Gastrocnemius medialis (tissue), 4 donors: ENCODE results near the gene TBKBP1. TPM values are rescaled to one million over a fixed set of nuclear protein-coding genes. Genes with fewer than 3 reads are reported as not detected.
A peak's percentile ranks its signal among the peaks of the same experiment; 100 is the strongest.

ENCODE experiments used
- ATAC-seq, 2 donors: fragments of 150-250 bp; one replicate each; pipeline ENCODE4 v1.9.1; 2016
- DNase-seq, 2 donors: peaks; one replicate each; pipeline ENCODE4 v3.0.0-alpha.2; 2019
- H3K27ac ChIP-seq, 4 donors: fragments of 200-600 bp; sonication (generic); 1 replicate in 1 of 4; 2 replicates in 3 of 4; pipeline ENCODE4 v1.5.1; 2016 to 2018; ENCODE audit warnings: mild to moderate bottlenecking in 2 of 4, moderate library complexity in 1 of 4
- H3K27me3 ChIP-seq, 3 donors: fragments of 200-600 bp; sonication (generic) in 2 of 3; 1 replicate in 1 of 3; 2 replicates in 2 of 3; pipeline versions ENCODE4 v1.5.1 to v1.6.0; 2016 to 2019; ENCODE audit warnings: mild to moderate bottlenecking in 1 of 3, moderate library complexity in 1 of 3
- H3K36me3 ChIP-seq, 2 donors: fragments of 200-600 bp; sonication (generic) in 1 of 2; one replicate each; pipeline ENCODE4 v1.5.1; 2017 to 2018
- H3K4me1 ChIP-seq, 2 donors: fragments of 200-600 bp; sonication (generic) in 1 of 2; one replicate each; pipeline ENCODE4 v1.5.1; 2016 to 2017; ENCODE audit warnings: mild to moderate bottlenecking in 2 of 2
- H3K4me3 ChIP-seq, 4 donors: fragments of 200-600 bp; sonication (generic) in 3 of 4; 1 replicate in 1 of 4; 2 replicates in 3 of 4; pipeline ENCODE4 v1.5.1; 2016 to 2019; ENCODE audit warnings: mild to moderate bottlenecking in 2 of 4
- H3K9me3 ChIP-seq, 3 donors: fragments of 200-600 bp; sonication (generic) in 2 of 3; 1 replicate in 1 of 3; 2 replicates in 2 of 3; pipeline ENCODE4 v1.5.1; 2016 to 2019
- POLR2A ChIP-seq, 2 donors: fragments of 450-650 bp; IDR thresholded peaks; one replicate each; pipeline ENCODE4 v1.6.1; 2017; ENCODE audit warnings: antibody characterized with exemption in 2 of 2, mild to moderate bottlenecking in 2 of 2, moderate library complexity in 2 of 2
- in situ Hi-C, 4 donors: fragments of 200-750 bp; cut with MboI; loops; one replicate each; pipeline versions ENCODE4 v1.15.0 to v1.8.0; 2017; ENCODE audit warnings: low sequenced_read_pairs in 4 of 4
- intact Hi-C: fragments of 100-400 bp; cut with DNase I; formaldehyde crosslinking; loops from one replicate; pipeline ENCODE4 v1.15.1; 2023; ENCODE audit warnings: low total_unique reads
- total RNA-seq, 4 donors: library from RNA; depleted of rRNA; stranded (reverse); fragments of >200 nt; gene quantifications; one replicate each; pipeline versions ENCODE4 v1.1.0 to v1.2.3, GENCODE V29; 2016
- TF ChIP-seq, protein P1 (sequence below), 5 experiments: fragments of 450-650 bp in 3 of 5; fragments of 200-600 bp in 2 of 5; sonication (generic) in 2 of 5; IDR thresholded peaks in 4 of 5; conservative IDR thresholded peaks in 1 of 5; 1 replicate in 4 of 5; 2 replicates in 1 of 5; pipeline ENCODE4 v1.5.1; 2016 to 2019; ENCODE audit warnings: antibody characterized with exemption in 5 of 5, mild to moderate bottlenecking in 3 of 5, moderate library complexity in 3 of 5

TBKBP1 gene
- total RNA-seq, 4 donors from 2014 or later, result 15.9 to 28.0 (median 23.0) TPM

- Histone ChIP-seq H3K27ac (no peak overlapping the region), H3K36me3 (no peaks in the 10 kb centered on the region), H3K27me3 (peaks cover 30 to 46% (median 41%) of the 10 kb centered on the region in 3 donors), H3K4me1 (no peaks in the 10 kb centered on the region), H3K4me3 (no peak overlapping the region), H3K9me3 (no peaks in the 10 kb centered on the region)
- DNase-seq (no peak), ATAC-seq (no peak)
- in situ Hi-C loops, result no loop called here
- TF ChIP-seq POLR2A (IDR thresholded peaks at IDR 0.05), result no peak
- TF ChIP-seq, protein P1, sequence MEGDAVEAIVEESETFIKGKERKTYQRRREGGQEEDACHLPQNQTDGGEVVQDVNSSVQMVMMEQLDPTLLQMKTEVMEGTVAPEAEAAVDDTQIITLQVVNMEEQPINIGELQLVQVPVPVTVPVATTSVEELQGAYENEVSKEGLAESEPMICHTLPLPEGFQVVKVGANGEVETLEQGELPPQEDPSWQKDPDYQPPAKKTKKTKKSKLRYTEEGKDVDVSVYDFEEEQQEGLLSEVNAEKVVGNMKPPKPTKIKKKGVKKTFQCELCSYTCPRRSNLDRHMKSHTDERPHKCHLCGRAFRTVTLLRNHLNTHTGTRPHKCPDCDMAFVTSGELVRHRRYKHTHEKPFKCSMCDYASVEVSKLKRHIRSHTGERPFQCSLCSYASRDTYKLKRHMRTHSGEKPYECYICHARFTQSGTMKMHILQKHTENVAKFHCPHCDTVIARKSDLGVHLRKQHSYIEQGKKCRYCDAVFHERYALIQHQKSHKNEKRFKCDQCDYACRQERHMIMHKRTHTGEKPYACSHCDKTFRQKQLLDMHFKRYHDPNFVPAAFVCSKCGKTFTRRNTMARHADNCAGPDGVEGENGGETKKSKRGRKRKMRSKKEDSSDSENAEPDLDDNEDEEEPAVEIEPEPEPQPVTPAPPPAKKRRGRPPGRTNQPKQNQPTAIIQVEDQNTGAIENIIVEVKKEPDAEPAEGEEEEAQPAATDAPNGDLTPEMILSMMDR (IDR thresholded peaks at IDR 0.05 in 4 of 5, conservative IDR thresholded peaks at IDR 0.05 in 1 of 5), result no peak
- intact Hi-C loops, result no loop called here
Measured at GRCh38 chr17:47726796-47727703, 33.1 kb downstream of the TBKBP1 start.

DNA sequence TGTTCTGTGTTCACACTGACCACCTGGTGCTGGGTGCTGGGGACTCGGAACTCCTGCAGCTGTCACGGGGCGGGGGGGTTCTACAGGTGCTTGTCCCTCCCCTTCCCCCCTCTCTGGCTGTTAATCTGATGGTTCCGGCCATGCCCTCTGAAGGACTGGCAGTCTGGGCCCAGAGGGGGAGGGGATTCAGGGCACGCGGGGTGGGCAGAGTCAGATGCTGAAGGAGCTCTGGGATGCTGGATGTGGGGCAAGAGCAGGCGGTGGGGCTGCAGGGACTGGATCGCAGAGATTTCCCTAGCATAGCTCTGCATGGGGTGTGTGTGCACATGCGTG is 33.7 kb downstream of the TBKBP1 start:
- Histone ChIP-seq H3K36me3 (no peaks in the 10 kb centered on the region), H3K9me3 (no peaks in the 10 kb centered on the region), H3K4me1 (no peaks in the 10 kb centered on the region), H3K27me3 (peaks cover 30 to 48% (median 41%) of the 10 kb centered on the region in 3 donors), H3K27ac (no peak overlapping the region), H3K4me3 (no peak overlapping the region)
- DNase-seq (no peak), ATAC-seq (no peak)
- intact Hi-C loops (no loop called here), in situ Hi-C loops (no loop called here)
- TF ChIP-seq POLR2A (IDR thresholded peaks at IDR 0.05), result no peak

GRCh38 chr17:47728214-47728877 is 34.4 kb downstream of the TBKBP1 start:
- no peaks in the 10 kb centered on the region for H3K4me1 ChIP-seq
- TF ChIP-seq, protein P1 (IDR thresholded peaks at IDR 0.05 in 4 of 5, conservative IDR thresholded peaks at IDR 0.05 in 1 of 5), result no peak
- TF ChIP-seq POLR2A (IDR thresholded peaks at IDR 0.05), result no peak
- in situ Hi-C loops, result no loop called here
- intact Hi-C loops, result no loop called here
- no peak for ATAC-seq
- H3K9me3 ChIP-seq, result no peaks in the 10 kb centered on the region
- peak in 1 of 2 donors; percentile 1 for DNase-seq
- no peak overlapping the region for H3K27ac ChIP-seq
- peaks cover 32 to 48% (median 46%) of the 10 kb centered on the region in 3 donors for H3K27me3 ChIP-seq
- no peak overlapping the region for H3K4me3 ChIP-seq
- H3K36me3 ChIP-seq, result no peaks in the 10 kb centered on the region

DNA sequence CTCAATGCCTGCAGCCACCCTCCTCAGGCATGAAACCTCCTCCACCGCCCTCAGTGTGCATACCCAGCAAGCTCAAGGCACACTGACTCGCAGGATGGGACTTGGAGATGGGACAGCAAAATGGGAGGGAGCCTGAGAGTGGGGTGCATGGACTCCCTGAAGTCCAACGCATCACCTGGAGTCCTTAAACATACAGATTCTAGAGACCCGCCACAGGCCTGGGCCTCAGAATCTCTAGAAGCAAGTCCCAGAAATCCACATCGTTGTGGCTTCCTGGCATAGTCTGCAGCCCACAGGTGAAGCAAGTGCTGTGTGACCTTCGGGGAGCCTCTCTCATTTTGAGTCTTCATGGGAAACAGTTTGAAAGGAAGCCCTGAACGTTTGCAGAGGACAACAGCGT is 35.5 kb downstream of the TBKBP1 start:
- Histone ChIP-seq H3K36me3 (no peaks in the 10 kb centered on the region), H3K4me1 (no peaks in the 10 kb centered on the region), H3K27ac (no peak overlapping the region), H3K9me3 (no peaks in the 10 kb centered on the region), H3K27me3 (peaks cover 39 to 45% (median 44%) of the 10 kb centered on the region in 3 donors), H3K4me3 (no peak overlapping the region)
- intact Hi-C loops (no loop called here), in situ Hi-C loops (no loop called here)
- DNase-seq (no peak), ATAC-seq (no peak)
- TF ChIP-seq, protein P1 (IDR thresholded peaks at IDR 0.05 in 4 of 5, conservative IDR thresholded peaks at IDR 0.05 in 1 of 5), result no peak

DNA sequence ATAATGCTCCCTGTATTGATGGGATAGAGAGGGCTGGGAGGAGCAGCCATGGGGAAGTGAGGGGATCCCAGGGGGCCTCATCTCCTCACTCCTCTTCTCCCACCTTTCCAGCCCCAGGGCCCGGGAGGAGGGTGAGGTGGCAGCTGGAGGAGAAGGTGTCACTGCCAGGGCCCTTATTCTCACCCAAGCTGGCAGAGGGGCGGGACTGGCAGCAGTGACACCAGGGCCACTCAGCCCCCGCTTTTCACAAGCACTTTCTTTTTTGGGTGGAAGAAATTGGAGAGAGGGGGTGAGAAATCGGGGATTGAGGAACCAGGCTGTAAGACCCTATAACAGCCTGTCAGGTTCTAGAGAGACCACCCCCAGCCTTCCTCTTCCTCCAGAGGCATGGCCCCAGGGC is 36.7 kb downstream of the TBKBP1 start:
- intact Hi-C loops (no loop called here), in situ Hi-C loops (no loop called here)
- Histone ChIP-seq H3K9me3 (no peaks in the 10 kb centered on the region), H3K27ac (no peak overlapping the region), H3K36me3 (no peaks in the 10 kb centered on the region), H3K4me3 (no peak overlapping the region), H3K4me1 (no peaks in the 10 kb centered on the region), H3K27me3 (peaks cover 42 to 43% (median 43%) of the 10 kb centered on the region in 3 donors)
- no peak for ATAC-seq
- DNase-seq, result no peak
- TF ChIP-seq POLR2A (IDR thresholded peaks at IDR 0.05), result no peak
- TF ChIP-seq, protein P1 (IDR thresholded peaks at IDR 0.05 in 4 of 5, conservative IDR thresholded peaks at IDR 0.05 in 1 of 5), result no peak
